Transverse colon (tissue), 4 donors: Measurements from ENCODE around the gene TBCD. TPM values are rescaled to one million over a fixed set of nuclear protein-coding genes. Genes with fewer than 3 reads are reported as not detected.

Experiments
- DNase-seq: peaks from one replicate; pipeline ENCODE4 v3.0.0-alpha.2; 2019
- H3K27ac ChIP-seq, 4 donors: fragments of 200-600 bp; sonication (generic); 2 replicates each; pipeline ENCODE4 v1.5.1; 2016 to 2018; ENCODE audit warnings: inconsistent platforms in 4 of 4
- H3K27me3 ChIP-seq: fragments of 200-600 bp; sonication (generic); 2 replicates; pipeline ENCODE4 v1.5.1; 2017; ENCODE audit warnings: inconsistent platforms
- H3K36me3 ChIP-seq, 4 donors: fragments of 200-600 bp; sonication (generic); 2 replicates each; pipeline ENCODE4 v1.5.1; 2017 to 2019; ENCODE audit warnings: inconsistent platforms in 4 of 4
- H3K4me1 ChIP-seq, 4 donors: fragments of 200-600 bp; sonication (generic); 2 replicates each; pipeline ENCODE4 v1.5.1; 2017 to 2020; ENCODE audit warnings: inconsistent platforms in 4 of 4
- H3K4me3 ChIP-seq, 4 donors: fragments of 200-600 bp; sonication (generic); 1 replicate in 1 of 4; 2 replicates in 3 of 4; pipeline versions ENCODE4 v1.5.1 to v1.6.1; 2017 to 2019; ENCODE audit warnings: inconsistent platforms in 4 of 4
- H3K9me3 ChIP-seq, 2 donors: fragments of 200-600 bp; sonication (generic); 2 replicates each; pipeline ENCODE4 v1.5.1; 2017 to 2019; ENCODE audit warnings: inconsistent platforms in 2 of 2
- EP300 ChIP-seq: sonication (generic); formaldehyde crosslinking; IDR thresholded peaks from one replicate; pipeline ENCODE4 v1.6.1; 2017; ENCODE audit warnings: antibody characterized with exemption, low read depth
- POLR2A ChIP-seq: fragments of 450-650 bp; IDR thresholded peaks from one replicate; pipeline ENCODE4 v1.6.1; 2016; ENCODE audit warnings: antibody characterized with exemption, mild to moderate bottlenecking, moderate library complexity
- POLR2AphosphoS5 ChIP-seq, 3 donors: sonication (generic); formaldehyde crosslinking; IDR thresholded peaks; one replicate each; pipeline ENCODE4 v1.6.1; 2016; ENCODE audit warnings: antibody characterized with exemption in 3 of 3
- WGBS, 2 donors: methylation state at CpG; one replicate each; pipeline ENCODE4 v1.1.5; 2018; ENCODE audit warnings: low coverage in 1 of 2; 5-methylcytosine and 5-hydroxymethylcytosine counted together
- in situ Hi-C, 4 donors: fragments of 200-750 bp; cut with MboI; loops; one replicate each; pipeline versions ENCODE4 v1.15.0 to v1.15.1; 2017; ENCODE audit warnings: low sequenced_read_pairs in 3 of 4, low pct_ligation_motif_present in 1 of 4, low pct_unique_long_range_greater_than_20kb in 1 of 4
- intact Hi-C: fragments of 100-400 bp; cut with DNase I; formaldehyde crosslinking; loops from one replicate; pipeline ENCODE4 v1.15.1; 2023; ENCODE audit warnings: low total_unique reads
- total RNA-seq, 4 donors: library from RNA; depleted of rRNA; stranded (reverse); fragments of >200 nt; gene quantifications; one replicate each; pipeline ENCODE4 v1.1.0, GENCODE V29; 2016
- TF ChIP-seq, protein P1 (sequence below), 5 experiments: fragments of 200-600 bp in 3 of 5; fragments of 450-650 bp in 2 of 5; sonication (generic) in 3 of 5; IDR thresholded peaks; 1 replicate in 2 of 5; 2 replicates in 3 of 5; pipeline ENCODE4 v1.5.1; 2016 to 2017; ENCODE audit warnings: antibody characterized with exemption in 5 of 5, inconsistent platforms in 3 of 5, mild to moderate bottlenecking in 2 of 5, moderate library complexity in 1 of 5

The TBCD gene
- total RNA-seq, 4 donors from 2014 or later = 38.6 to 104 (median 39.8) TPM

DNA sequence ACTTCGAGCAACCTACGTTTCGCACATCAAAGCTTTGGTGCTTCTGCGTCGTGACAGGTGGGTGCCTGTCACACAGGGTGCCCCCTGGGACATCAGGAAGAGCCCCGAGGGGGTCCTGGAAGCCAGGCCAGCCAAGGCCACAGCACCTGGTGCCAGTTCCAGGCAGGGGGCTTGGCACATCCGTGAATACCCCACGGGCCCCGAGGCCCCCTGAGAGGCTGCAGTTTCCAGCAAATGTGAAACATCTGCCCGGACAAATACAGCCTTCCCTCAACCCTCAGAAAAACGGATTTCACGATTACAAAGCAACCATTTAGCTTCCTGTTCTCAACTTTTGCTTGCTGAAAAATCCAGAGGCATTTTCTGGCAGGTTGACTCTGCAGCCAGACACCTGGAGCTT, 218.2 kb downstream of the TBCD start:
- H3K4me3 ChIP-seq = no peak overlapping the region
- in situ Hi-C loops = no loop called here
- H3K27ac ChIP-seq = no peak overlapping the region
- H3K4me1 ChIP-seq = no peaks in the 10 kb centered on the region
- no peaks in the 10 kb centered on the region for H3K9me3 ChIP-seq
- WGBS, 2 donors = 79 to 86% methylated on average over 6 to 12 of the region's 12 CpGs
- intact Hi-C loops = no loop called here
- DNase-seq = no peak
- TF ChIP-seq POLR2A (no peak), EP300 (no peak), POLR2AphosphoS5 (IDR thresholded peaks at IDR 0.05) (no peak)
- TF ChIP-seq, protein P1, sequence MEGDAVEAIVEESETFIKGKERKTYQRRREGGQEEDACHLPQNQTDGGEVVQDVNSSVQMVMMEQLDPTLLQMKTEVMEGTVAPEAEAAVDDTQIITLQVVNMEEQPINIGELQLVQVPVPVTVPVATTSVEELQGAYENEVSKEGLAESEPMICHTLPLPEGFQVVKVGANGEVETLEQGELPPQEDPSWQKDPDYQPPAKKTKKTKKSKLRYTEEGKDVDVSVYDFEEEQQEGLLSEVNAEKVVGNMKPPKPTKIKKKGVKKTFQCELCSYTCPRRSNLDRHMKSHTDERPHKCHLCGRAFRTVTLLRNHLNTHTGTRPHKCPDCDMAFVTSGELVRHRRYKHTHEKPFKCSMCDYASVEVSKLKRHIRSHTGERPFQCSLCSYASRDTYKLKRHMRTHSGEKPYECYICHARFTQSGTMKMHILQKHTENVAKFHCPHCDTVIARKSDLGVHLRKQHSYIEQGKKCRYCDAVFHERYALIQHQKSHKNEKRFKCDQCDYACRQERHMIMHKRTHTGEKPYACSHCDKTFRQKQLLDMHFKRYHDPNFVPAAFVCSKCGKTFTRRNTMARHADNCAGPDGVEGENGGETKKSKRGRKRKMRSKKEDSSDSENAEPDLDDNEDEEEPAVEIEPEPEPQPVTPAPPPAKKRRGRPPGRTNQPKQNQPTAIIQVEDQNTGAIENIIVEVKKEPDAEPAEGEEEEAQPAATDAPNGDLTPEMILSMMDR (IDR thresholded peaks at IDR 0.05) = no peak
- H3K36me3 ChIP-seq = no peaks in the 10 kb centered on the region
- no peaks in the 10 kb centered on the region for H3K27me3 ChIP-seq

DNA sequence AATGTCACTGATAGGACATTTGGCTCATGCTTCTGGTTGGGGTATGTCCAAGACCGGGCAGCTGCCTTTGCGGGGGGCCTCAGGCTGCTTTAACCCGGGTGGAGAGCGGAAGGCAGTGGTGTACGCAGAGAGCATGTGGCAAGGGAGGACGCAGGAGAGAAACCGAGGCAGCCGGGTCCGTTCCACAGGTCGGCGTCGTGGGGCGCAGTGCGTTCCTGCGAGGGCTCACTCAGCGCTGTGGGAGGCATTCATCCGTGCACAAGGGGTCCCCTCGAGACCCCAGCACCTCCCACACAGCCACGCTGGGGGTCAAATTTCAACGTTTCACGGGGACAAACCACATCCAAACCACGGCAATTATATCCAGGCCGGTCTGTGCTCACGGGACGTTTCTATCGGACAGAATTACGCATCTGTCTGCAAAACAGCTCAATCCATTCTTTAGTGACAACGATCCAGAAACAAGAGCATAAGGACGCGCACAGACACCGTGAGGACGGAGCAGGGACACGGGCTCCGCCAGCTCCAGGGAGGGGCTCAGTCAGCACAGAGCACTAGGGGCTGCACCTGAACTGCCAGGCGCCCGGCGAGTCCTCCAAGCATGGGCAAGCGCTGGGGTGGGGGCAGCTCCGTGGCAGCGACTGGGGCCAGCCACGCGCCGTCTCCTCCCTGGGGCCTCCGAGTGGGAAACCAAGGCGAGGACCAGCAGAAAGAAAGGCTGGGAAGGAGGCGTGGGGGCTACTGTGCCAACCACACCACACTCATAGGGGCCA, 219.1 kb downstream of the TBCD start:
- Histone ChIP-seq H3K9me3 (no peaks in the 10 kb centered on the region), H3K4me1 (no peaks in the 10 kb centered on the region), H3K27ac (no peak overlapping the region), H3K27me3 (no peaks in the 10 kb centered on the region), H3K36me3 (no peaks in the 10 kb centered on the region), H3K4me3 (no peak overlapping the region)
- in situ Hi-C loops = no loop called here
- TF ChIP-seq POLR2AphosphoS5 (IDR thresholded peaks at IDR 0.05) = no peak
- TF ChIP-seq POLR2A = no peak
- TF ChIP-seq, protein P1 (IDR thresholded peaks at IDR 0.05) = no peak
- 95 to 100% methylated on average over 3 to 46 of the region's 46 CpGs for WGBS, 2 donors
- intact Hi-C loops = no loop called here
- DNase-seq = no peak

- Histone ChIP-seq H3K4me1 (no peaks in the 10 kb centered on the region), H3K27me3 (no peaks in the 10 kb centered on the region), H3K27ac (no peak overlapping the region), H3K9me3 (no peaks in the 10 kb centered on the region), H3K4me3 (no peak overlapping the region), H3K36me3 (no peaks in the 10 kb centered on the region)
- in situ Hi-C loops (no loop called here), intact Hi-C loops (no loop called here)
- DNase-seq = no peak
- TF ChIP-seq, protein P1 (IDR thresholded peaks at IDR 0.05) = no peak
- TF ChIP-seq EP300 (no peak), POLR2A (no peak), POLR2AphosphoS5 (IDR thresholded peaks at IDR 0.05) (no peak)
- 73 to 84% methylated on average over 9 to 17 of the region's 17 CpGs for WGBS, 2 donors
Observed at GRCh38 chr17:82972836-82973372, 221.0 kb downstream of the TBCD start.

- no peak for TF ChIP-seq POLR2AphosphoS5 (IDR thresholded peaks at IDR 0.05)
- TF ChIP-seq, protein P1 (IDR thresholded peaks at IDR 0.05) = no peak
- TF ChIP-seq EP300 = no peak
- no peak for TF ChIP-seq POLR2A
- no peak overlapping the region for H3K27ac ChIP-seq
- no peaks in the 10 kb centered on the region for H3K27me3 ChIP-seq
- 92 to 100% methylated on average over 1 to 31 of the region's 31 CpGs for WGBS, 2 donors
- no peaks in the 10 kb centered on the region for H3K4me1 ChIP-seq
- intact Hi-C loops (no loop called here), in situ Hi-C loops (no loop called here)
- H3K36me3 ChIP-seq = no peaks in the 10 kb centered on the region
- DNase-seq = no peak
- H3K4me3 ChIP-seq = no peak overlapping the region
- H3K9me3 ChIP-seq = no peaks in the 10 kb centered on the region
Observed at GRCh38 chr17:82973456-82974135, 221.7 kb downstream of the TBCD start.
